Mesendoderm (in vitro differentiated cells): Measurements from ENCODE around the gene RBM19.

Experiments used
- DNase-seq: peaks from one replicate; pipeline ENCODE4 v3.0.0; 2013
- H2AK5ac ChIP-seq: 2 replicates; pipeline ENCODE4 v1.6.1; 2013; ENCODE audit warnings: low read length, inconsistent platforms
- H2BK120ac ChIP-seq: 2 replicates; pipeline ENCODE4 v1.6.1; 2013; ENCODE audit warnings: low read depth, mild to moderate bottlenecking, low read length, moderate library complexity, mixed read lengths
- H2BK15ac ChIP-seq: replicated peaks from 2 replicates; pipeline ENCODE4 v1.6.1; 2013; ENCODE audit warnings: low read depth, mild to moderate bottlenecking, moderate library complexity
- H2BK5ac ChIP-seq: 2 replicates; pipeline ENCODE4 v1.6.1; 2013; ENCODE audit warnings: low read length, inconsistent platforms
- H3K18ac ChIP-seq: 2 replicates; pipeline ENCODE4 v1.6.1; 2013; ENCODE audit warnings: mild to moderate bottlenecking, low read length, mixed read lengths
- H3K23ac ChIP-seq: one replicate; pipeline ENCODE4 v1.6.1; 2013; ENCODE audit warnings: low read length
- H3K27ac ChIP-seq: 2 replicates; pipeline ENCODE4 v1.5.1; 2013; ENCODE audit warnings: low read depth, mild to moderate bottlenecking, inconsistent platforms, low read length, moderate library complexity
- H3K27me3 ChIP-seq: 2 replicates; pipeline ENCODE4 v1.6.1; 2013; ENCODE audit warnings: low read length, control low read depth, mild to moderate bottlenecking, inconsistent platforms; ENCODE audit not compliant: insufficient read depth, poor library complexity
- H3K36me3 ChIP-seq: 2 replicates; pipeline ENCODE4 v1.6.1; 2013; ENCODE audit warnings: low read length, inconsistent platforms; ENCODE audit not compliant: control insufficient read depth, insufficient read depth
- H3K4ac ChIP-seq: one replicate; pipeline ENCODE4 v1.6.1; 2013; ENCODE audit warnings: low read depth, mild to moderate bottlenecking, low read length, moderate library complexity
- H3K4me1 ChIP-seq: 2 replicates; pipeline ENCODE4 v1.6.1; 2013; ENCODE audit warnings: low read depth, low read length, inconsistent platforms; ENCODE audit not compliant: control insufficient read depth
- H3K4me2 ChIP-seq: 2 replicates; pipeline ENCODE4 v1.6.1; 2013; ENCODE audit warnings: low read length
- H3K4me3 ChIP-seq: 2 replicates; pipeline ENCODE4 v1.5.1; 2013; ENCODE audit warnings: mild to moderate bottlenecking, low read length
- H3K56ac ChIP-seq: one replicate; pipeline ENCODE4 v1.6.1; 2013; ENCODE audit warnings: low read length
- H3K79me1 ChIP-seq: 2 replicates; pipeline ENCODE4 v1.6.1; 2013; ENCODE audit warnings: low read length, inconsistent platforms
- H3K79me2 ChIP-seq: 2 replicates; pipeline ENCODE4 v1.6.1; 2013; ENCODE audit warnings: mild to moderate bottlenecking, low read length; ENCODE audit not compliant: control insufficient read depth, insufficient read depth
- H3K9ac ChIP-seq: 2 replicates; pipeline ENCODE4 v1.6.1; 2013; ENCODE audit warnings: low read length, inconsistent platforms
- H4K5ac ChIP-seq: one replicate; pipeline ENCODE4 v1.6.1; 2013; ENCODE audit warnings: low read length
- H4K8ac ChIP-seq: one replicate; pipeline ENCODE4 v1.6.1; 2013; ENCODE audit warnings: low read depth, mild to moderate bottlenecking, control low read depth, low read length, moderate library complexity
- WGBS: extraction: QIAGEN DNeasy Blood & Tissue Kit; methylation state at CpG from one replicate; pipeline ENCODE4 v1.1.7; 2013; ENCODE audit warnings: low lambda C conversion rate, missing lambda C conversion rate; ENCODE audit not compliant: insufficient coverage; ENCODE audit errors: extremely low coverage; 5-methylcytosine and 5-hydroxymethylcytosine counted together

The RBM19 gene

GRCh38 chr12:113926788-113927187, 39.3 kb downstream of the RBM19 start:
- no peak overlapping the region for H3K56ac ChIP-seq
- H3K4me3 ChIP-seq: no peak overlapping the region
- H3K4me2 ChIP-seq: no peak overlapping the region
- H2AK5ac ChIP-seq: no peak overlapping the region
- no peak overlapping the region for H4K5ac ChIP-seq
- no peak overlapping the region for H2BK5ac ChIP-seq
- no peaks in the 10 kb centered on the region for H3K79me1 ChIP-seq
- H3K79me2 ChIP-seq: no peaks in the 10 kb centered on the region
- H3K27ac ChIP-seq: no peak overlapping the region
- H3K4me1 ChIP-seq: no peaks in the 10 kb centered on the region
- H3K18ac ChIP-seq: no peak overlapping the region
- no peak overlapping the region for H3K4ac ChIP-seq
- no peak for DNase-seq
- H3K9ac ChIP-seq: no peak overlapping the region
- no peak overlapping the region for H4K8ac ChIP-seq
- no peak overlapping the region for H3K23ac ChIP-seq
- no peak overlapping the region for H2BK15ac ChIP-seq
- no CpG with 5 or more reads among the region's 8 CpGs for WGBS
- no peaks in the 10 kb centered on the region for H3K27me3 ChIP-seq
- no peak overlapping the region for H2BK120ac ChIP-seq
- peaks cover 7% of the 10 kb centered on the region for H3K36me3 ChIP-seq

GRCh38 chr12:113924341-113924740, 41.8 kb downstream of the RBM19 start:
- no peak overlapping the region for H3K18ac ChIP-seq
- no peak overlapping the region for H2BK120ac ChIP-seq
- H3K56ac ChIP-seq: no peak overlapping the region
- no peaks in the 10 kb centered on the region for H3K79me1 ChIP-seq
- WGBS: no CpG with 5 or more reads among the region's 4 CpGs
- H2BK5ac ChIP-seq: no peak overlapping the region
- no peak overlapping the region for H3K4ac ChIP-seq
- no peak overlapping the region for H3K27ac ChIP-seq
- no peaks in the 10 kb centered on the region for H3K4me1 ChIP-seq
- H2AK5ac ChIP-seq: no peak overlapping the region
- no peak overlapping the region for H3K4me2 ChIP-seq
- no peak overlapping the region for H4K5ac ChIP-seq
- no peaks in the 10 kb centered on the region for H3K79me2 ChIP-seq
- no peak overlapping the region for H3K4me3 ChIP-seq
- no peaks in the 10 kb centered on the region for H3K27me3 ChIP-seq
- H4K8ac ChIP-seq: no peak overlapping the region
- no peak overlapping the region for H2BK15ac ChIP-seq
- no peak for DNase-seq
- H3K9ac ChIP-seq: no peak overlapping the region
- H3K36me3 ChIP-seq: peaks cover 7% of the 10 kb centered on the region
- H3K23ac ChIP-seq: no peak overlapping the region

DNA sequence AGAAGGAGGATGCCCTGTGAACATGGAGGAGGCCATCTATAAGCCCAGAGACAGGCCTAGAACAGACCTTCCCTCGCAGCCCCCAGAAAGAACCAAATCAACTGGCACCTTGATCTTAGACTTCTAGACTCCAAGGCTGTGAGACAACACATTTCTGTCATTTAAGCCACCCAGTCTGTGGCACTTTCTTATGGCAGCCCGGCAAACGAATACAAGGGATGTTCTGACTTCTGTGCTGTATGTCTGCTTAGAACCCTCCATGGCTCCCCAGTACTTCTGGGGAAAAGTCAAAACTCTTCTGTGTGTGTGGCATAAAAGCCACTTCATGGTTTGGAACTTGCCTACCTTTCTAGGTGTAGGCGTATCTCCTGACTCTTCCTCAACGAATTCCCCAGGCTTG, 42.9 kb downstream of the RBM19 start:
- H3K23ac ChIP-seq: no peak overlapping the region
- no peak overlapping the region for H4K5ac ChIP-seq
- no peaks in the 10 kb centered on the region for H3K79me1 ChIP-seq
- no peak overlapping the region for H4K8ac ChIP-seq
- no peak overlapping the region for H3K27ac ChIP-seq
- no peak overlapping the region for H2BK5ac ChIP-seq
- H2AK5ac ChIP-seq: no peak overlapping the region
- H3K36me3 ChIP-seq: peaks cover 7% of the 10 kb centered on the region
- H2BK120ac ChIP-seq: no peak overlapping the region
- no peak overlapping the region for H3K18ac ChIP-seq
- no peak overlapping the region for H3K4me3 ChIP-seq
- no peak overlapping the region for H3K56ac ChIP-seq
- no CpG with 5 or more reads among the region's 5 CpGs for WGBS
- no peak for DNase-seq
- H3K4me1 ChIP-seq: no peaks in the 10 kb centered on the region
- no peaks in the 10 kb centered on the region for H3K79me2 ChIP-seq
- no peak overlapping the region for H3K9ac ChIP-seq
- no peak overlapping the region for H2BK15ac ChIP-seq
- H3K4ac ChIP-seq: no peak overlapping the region
- H3K4me2 ChIP-seq: no peak overlapping the region
- no peaks in the 10 kb centered on the region for H3K27me3 ChIP-seq

- H3K56ac ChIP-seq: no peak overlapping the region
- H2BK15ac ChIP-seq: no peak overlapping the region
- H4K8ac ChIP-seq: no peak overlapping the region
- no peaks in the 10 kb centered on the region for H3K4me1 ChIP-seq
- no peak overlapping the region for H3K4me3 ChIP-seq
- peaks cover 10% of the 10 kb centered on the region for H3K36me3 ChIP-seq
- no peak for DNase-seq
- H4K5ac ChIP-seq: no peak overlapping the region
- no peak overlapping the region for H2BK5ac ChIP-seq
- no peaks in the 10 kb centered on the region for H3K79me1 ChIP-seq
- H3K79me2 ChIP-seq: no peaks in the 10 kb centered on the region
- no peak overlapping the region for H3K27ac ChIP-seq
- H2BK120ac ChIP-seq: no peak overlapping the region
- H3K4me2 ChIP-seq: no peak overlapping the region
- H3K27me3 ChIP-seq: no peaks in the 10 kb centered on the region
- WGBS: no CpG with 5 or more reads among the region's 3 CpGs
- no peak overlapping the region for H3K18ac ChIP-seq
- no peak overlapping the region for H3K4ac ChIP-seq
- no peak overlapping the region for H3K9ac ChIP-seq
- H3K23ac ChIP-seq: no peak overlapping the region
- no peak overlapping the region for H2AK5ac ChIP-seq
Observed at GRCh38 chr12:113921430-113921829, 44.7 kb downstream of the RBM19 start.

DNA sequence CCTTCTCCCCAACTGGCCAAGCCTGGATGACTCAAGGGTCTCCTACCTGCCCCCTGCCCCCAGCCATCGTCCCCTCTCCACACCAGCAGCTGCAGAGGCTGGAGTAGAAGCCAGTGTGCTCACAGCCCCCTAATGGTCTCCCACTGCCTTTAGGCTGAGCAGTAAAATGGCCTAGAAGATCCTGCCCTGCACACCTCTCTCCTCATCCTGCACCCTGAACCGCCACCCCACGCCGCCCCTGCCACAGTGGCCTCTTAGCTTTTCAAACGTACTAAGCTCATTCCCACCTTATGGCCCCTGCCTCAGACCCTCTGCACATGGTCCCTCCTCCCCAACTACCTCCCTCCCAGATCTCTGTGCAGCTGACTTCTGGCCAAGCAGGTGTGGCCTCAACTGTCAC, 46.3 kb downstream of the RBM19 start:
- no peak overlapping the region for H3K56ac ChIP-seq
- H3K4me1 ChIP-seq: no peaks in the 10 kb centered on the region
- H3K79me2 ChIP-seq: no peaks in the 10 kb centered on the region
- no peak overlapping the region for H2AK5ac ChIP-seq
- no peak overlapping the region for H2BK5ac ChIP-seq
- H4K8ac ChIP-seq: no peak overlapping the region
- H3K4me2 ChIP-seq: no peak overlapping the region
- no peak overlapping the region for H2BK120ac ChIP-seq
- no peak overlapping the region for H3K27ac ChIP-seq
- no peak overlapping the region for H3K4ac ChIP-seq
- H3K9ac ChIP-seq: no peak overlapping the region
- no peak overlapping the region for H3K23ac ChIP-seq
- no peak for DNase-seq
- WGBS: no CpG with 5 or more reads among the region's 5 CpGs
- no peak overlapping the region for H4K5ac ChIP-seq
- H3K18ac ChIP-seq: no peak overlapping the region
- H2BK15ac ChIP-seq: no peak overlapping the region
- H3K27me3 ChIP-seq: no peaks in the 10 kb centered on the region
- H3K36me3 ChIP-seq: peaks cover 7% of the 10 kb centered on the region
- no peaks in the 10 kb centered on the region for H3K79me1 ChIP-seq
- no peak overlapping the region for H3K4me3 ChIP-seq

- H3K4me3 ChIP-seq: no peak overlapping the region
- no peak overlapping the region for H3K56ac ChIP-seq
- no peaks in the 10 kb centered on the region for H3K79me2 ChIP-seq
- H4K8ac ChIP-seq: no peak overlapping the region
- no peak overlapping the region for H3K4ac ChIP-seq
- no CpG with 5 or more reads among the region's 13 CpGs for WGBS
- H2BK120ac ChIP-seq: no peak overlapping the region
- H3K4me1 ChIP-seq: no peaks in the 10 kb centered on the region
- H4K5ac ChIP-seq: no peak overlapping the region
- DNase-seq: no peak
- H3K4me2 ChIP-seq: no peak overlapping the region
- H3K9ac ChIP-seq: no peak overlapping the region
- H3K79me1 ChIP-seq: no peaks in the 10 kb centered on the region
- no peaks in the 10 kb centered on the region for H3K27me3 ChIP-seq
- no peak overlapping the region for H3K23ac ChIP-seq
- H3K18ac ChIP-seq: no peak overlapping the region
- no peak overlapping the region for H2BK5ac ChIP-seq
- peaks cover 4% of the 10 kb centered on the region for H3K36me3 ChIP-seq
- no peak overlapping the region for H2AK5ac ChIP-seq
- no peak overlapping the region for H3K27ac ChIP-seq
- no peak overlapping the region for H2BK15ac ChIP-seq
Observed at GRCh38 chr12:113918306-113918705, 47.8 kb downstream of the RBM19 start.
